NCI-H524 (cell line): ENCODE results near the gene FUNDC2.

Experiments used
- DNase-seq, 2 experiments: peaks; one replicate each; lab custom pipeline; 2025; lab: John Stamatoyannopoulos, UW

Gene FUNDC2

GRCh38 chrX:155023907-155024833 lies 2.5 kb upstream of the FUNDC2 start:
- DNase-seq: no peak

GRCh38 chrX:155026420-155026726 lies 271 bp upstream of the FUNDC2 start:
- DNase-seq: no peak

- peak; percentile 15 to 39 for DNase-seq
These were observed 944 bp downstream of the FUNDC2 start for GRCh38 chrX:155027509-155028066.

- no peak for DNase-seq
These were observed 1.5 kb downstream of the FUNDC2 start for GRCh38 chrX:155028129-155028528.

- no peak for DNase-seq
These were observed 2.2 kb downstream of the FUNDC2 start for GRCh38 chrX:155028877-155029291.

- no peak for DNase-seq
These were observed 5.0 kb downstream of the FUNDC2 start for GRCh38 chrX:155031657-155032056.

GRCh38 chrX:155035688-155036087 lies 9.0 kb downstream of the FUNDC2 start:
- DNase-seq: no peak

- no peak for DNase-seq
These were observed 19.6 kb downstream of the FUNDC2 start for GRCh38 chrX:155046129-155046810.

GRCh38 chrX:155046811-155047528 lies 20.3 kb downstream of the FUNDC2 start:
- no peak for DNase-seq

- peak; percentile 18 to 66 for DNase-seq
These were observed 22.5 kb downstream of the FUNDC2 start for GRCh38 chrX:155048977-155049619.

GRCh38 chrX:155052738-155053498 lies 26.3 kb downstream of the FUNDC2 start:
- no peak for DNase-seq

GRCh38 chrX:155053656-155054055 lies 27.0 kb downstream of the FUNDC2 start:
- DNase-seq: no peak

GRCh38 chrX:155054255-155054654 lies 27.6 kb downstream of the FUNDC2 start:
- no peak for DNase-seq

- no peak for DNase-seq
These were observed 28.9 kb downstream of the FUNDC2 start for GRCh38 chrX:155055494-155055893.

- no peak for DNase-seq
These were observed 29.8 kb downstream of the FUNDC2 start for GRCh38 chrX:155056471-155056870.

GRCh38 chrX:155056877-155057792 lies 30.5 kb downstream of the FUNDC2 start:
- DNase-seq: peak; percentile 13 to 51

GRCh38 chrX:155061760-155062159 lies 35.1 kb downstream of the FUNDC2 start:
- no peak for DNase-seq

- DNase-seq: no peak
These were observed 38.5 kb downstream of the FUNDC2 start for GRCh38 chrX:155065035-155065734.

- DNase-seq: no peak
These were observed 41.5 kb downstream of the FUNDC2 start for GRCh38 chrX:155068165-155068564.
